Fibroblast of gingiva (primary cell): ENCODE data around the gene FAF1.
"Not testable (repeated sequence)": the region's sequence is repeated elsewhere in the genome, so short reads cannot be mapped to it uniquely, and the experiment has no call there.

Experiments
- DNase-seq: peaks from one replicate; pipeline ENCODE4 v3.0.0-alpha.2; 2011; ENCODE audit warnings: low read depth

The FAF1 gene

DNA sequence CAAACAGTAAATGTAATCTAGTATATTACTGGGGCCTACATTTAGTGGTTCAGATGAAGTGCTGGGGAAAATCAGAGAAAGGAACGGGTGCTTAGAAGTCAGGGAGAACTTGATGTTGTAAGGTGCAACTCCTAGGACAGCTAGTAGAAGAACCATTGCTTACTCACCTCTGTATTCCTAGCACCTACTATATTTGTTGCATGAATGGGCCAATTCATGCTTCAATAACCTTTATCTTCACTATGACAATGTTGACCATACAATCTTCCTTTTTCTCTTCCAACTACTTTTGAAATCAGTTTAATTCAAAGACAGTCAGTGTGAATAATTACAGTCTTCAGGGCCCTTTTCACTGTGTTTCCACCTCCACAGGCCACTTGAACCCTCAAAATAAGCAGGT, 411.8 kb downstream of the FAF1 start:
- no peak for DNase-seq

DNA sequence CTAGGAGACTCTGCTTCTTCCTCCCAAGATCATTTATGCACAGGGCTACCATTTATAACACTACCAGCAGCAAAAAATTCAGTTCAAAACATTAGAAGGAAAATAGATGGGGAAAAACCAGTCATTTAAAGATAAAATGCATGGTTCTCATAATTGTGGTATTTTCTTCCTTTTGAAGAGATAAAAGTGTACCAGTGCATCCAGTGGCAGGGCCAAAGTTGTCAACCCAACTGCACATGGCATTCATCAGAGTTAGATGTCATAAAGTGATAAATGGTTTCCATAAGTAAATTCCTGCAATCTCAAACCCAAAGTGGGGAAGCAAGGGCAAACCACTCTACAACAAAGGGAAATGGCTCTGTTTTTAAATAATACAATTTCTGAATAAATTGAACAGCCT, 417.7 kb downstream of the FAF1 start:
- DNase-seq, result no peak

DNA sequence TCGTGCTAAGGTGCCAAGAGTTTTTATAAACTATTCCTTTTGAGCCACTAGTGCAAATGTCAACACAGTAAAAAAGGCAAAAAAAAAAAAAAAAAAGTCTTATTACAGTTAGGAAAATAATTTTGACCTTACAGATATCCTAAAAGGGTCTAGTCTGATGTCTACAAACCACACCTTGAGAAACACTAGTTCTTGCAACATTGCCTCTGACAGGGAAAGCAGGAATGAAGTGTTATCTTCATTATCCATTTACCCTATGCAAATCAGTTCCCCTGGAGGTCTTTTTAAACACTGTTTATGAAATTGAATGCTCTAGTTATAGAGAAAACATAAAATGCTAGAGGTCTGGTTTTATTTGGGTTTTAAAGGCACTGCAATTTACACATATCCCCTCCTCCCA, 421.6 kb downstream of the FAF1 start:
- DNase-seq, result no peak

- no peak for DNase-seq
Measured at GRCh38 chr1:50531601-50532000, 428.5 kb downstream of the FAF1 start.

GRCh38 chr1:50531027-50531426, 429.0 kb downstream of the FAF1 start:
- no peak for DNase-seq

- DNase-seq, result no peak
Measured at GRCh38 chr1:50529510-50529909, 430.6 kb downstream of the FAF1 start.

- not testable (repeated sequence) for DNase-seq
Measured at GRCh38 chr1:50527987-50528320, 432.1 kb downstream of the FAF1 start.

DNA sequence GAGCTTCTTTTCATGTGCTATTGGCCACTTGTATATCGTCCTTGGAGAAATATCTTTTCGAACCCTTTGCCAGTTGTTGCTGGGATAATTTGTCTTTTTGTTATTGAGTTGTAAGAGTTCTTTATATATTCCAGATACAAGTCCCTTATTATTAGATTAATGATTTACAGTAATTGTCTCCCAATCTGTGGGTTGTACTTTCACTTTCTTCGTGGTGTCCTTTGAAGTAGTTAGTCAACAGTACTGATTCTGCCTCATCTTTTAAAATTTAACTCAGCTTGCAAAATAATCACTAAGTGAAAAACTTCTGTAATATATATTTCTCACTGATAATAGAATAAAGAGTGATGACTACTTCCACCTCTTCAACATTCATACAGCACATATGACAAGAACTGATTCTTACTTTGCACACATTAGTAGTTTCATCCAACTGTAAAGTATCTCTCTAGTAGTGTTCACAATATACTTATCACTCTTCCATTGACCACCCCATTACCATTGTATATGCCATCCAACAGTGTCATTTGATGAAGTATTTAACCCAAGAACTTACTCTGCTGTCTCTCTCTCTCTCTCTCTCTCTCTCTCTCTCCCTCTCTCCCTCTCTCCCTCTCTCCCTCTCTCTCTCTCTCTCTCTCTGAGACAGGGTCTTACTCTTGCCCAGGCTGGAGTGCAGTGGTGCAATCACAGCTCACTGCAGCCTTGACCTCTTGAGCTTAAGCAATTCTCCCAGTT, 432.6 kb downstream of the FAF1 start:
- no peak for DNase-seq

GRCh38 chr1:50526431-50526830, 433.6 kb downstream of the FAF1 start:
- no peak for DNase-seq

DNA sequence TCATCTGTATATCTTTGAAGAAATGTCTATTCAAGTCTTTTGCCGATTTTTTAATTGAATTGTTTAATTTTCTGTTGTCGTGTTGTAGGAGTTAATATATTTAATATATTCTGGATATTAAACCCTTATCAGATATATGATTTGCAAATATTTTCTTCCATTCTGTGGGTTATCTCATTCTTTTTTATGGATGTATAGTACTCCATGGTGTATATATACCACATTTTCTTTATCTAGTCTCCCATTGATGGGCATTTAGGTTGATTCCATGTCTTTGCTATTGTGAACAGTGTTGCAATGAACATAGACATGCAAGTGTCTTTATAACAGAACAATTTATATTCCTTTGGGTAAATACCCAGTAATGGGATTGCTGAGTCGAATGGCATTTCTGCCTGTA, 436.5 kb downstream of the FAF1 start:
- DNase-seq, result no peak

GRCh38 chr1:50522691-50523342, 437.2 kb downstream of the FAF1 start:
- no peak for DNase-seq

- no peak for DNase-seq
Measured at GRCh38 chr1:50521703-50522102, 438.4 kb downstream of the FAF1 start.

- no peak for DNase-seq
Measured at GRCh38 chr1:50517488-50517887, 442.6 kb downstream of the FAF1 start.

DNA sequence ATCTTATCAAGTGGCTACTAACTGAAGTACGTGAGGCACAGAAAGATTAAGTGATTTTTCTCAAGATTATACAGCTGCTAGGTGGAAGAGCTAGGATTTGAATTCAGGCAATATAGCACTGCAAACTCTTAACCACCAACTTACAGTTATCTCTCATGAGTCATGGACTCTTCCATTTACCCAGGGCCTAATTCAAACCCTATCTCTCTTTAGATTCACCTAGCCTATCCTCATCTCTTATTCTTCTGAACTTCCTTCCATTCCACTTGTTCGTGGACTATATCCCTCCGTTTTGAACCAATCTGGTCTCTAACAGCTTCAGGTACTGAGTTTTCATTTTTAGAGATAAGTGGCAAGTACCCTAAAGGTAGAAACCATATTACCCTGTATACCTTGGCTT, 444.0 kb downstream of the FAF1 start:
- no peak for DNase-seq

DNA sequence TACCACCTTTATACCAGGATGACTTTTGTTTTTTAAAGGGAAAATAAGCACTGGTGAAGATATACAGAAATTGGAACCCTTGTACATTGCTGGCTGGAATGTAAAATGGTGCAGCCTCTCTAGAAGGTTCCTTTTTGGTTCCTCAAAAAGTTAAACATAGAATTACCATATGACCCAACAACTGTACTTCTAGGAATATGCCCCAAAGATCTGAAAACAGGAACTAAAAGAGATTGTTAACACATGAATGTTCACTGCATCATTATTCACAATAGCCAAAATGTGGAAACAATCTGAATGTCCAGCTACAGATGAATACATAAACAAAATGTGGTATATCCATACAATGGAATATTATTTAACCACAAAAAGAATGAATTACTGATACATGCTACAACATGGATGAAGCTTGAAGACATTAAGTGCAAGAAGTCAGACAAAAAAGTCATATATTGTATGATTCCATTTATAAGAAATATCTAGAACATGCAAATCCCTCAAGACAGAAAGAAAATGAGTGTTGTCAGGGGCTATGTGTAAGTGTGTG, 452.0 kb downstream of the FAF1 start:
- no peak for DNase-seq

DNA sequence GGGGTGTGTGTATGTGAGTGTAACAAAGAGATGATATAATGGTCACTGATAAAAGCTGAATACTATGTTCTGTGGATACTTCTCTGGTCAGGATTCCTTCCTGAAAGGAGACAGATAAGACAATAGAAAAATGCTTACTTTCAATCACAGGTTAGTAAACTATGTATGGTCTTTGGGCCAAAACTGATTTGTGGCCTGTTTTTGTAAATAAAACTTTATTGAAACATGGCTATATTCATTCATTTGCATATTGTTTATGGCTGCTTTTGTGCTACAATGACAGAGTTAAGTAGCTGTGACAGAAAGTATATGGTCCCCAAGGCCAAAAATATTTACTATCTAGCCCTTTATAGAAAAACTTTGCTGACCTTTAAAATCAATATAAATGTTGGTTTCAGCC, 454.6 kb downstream of the FAF1 start:
- no peak for DNase-seq

DNA sequence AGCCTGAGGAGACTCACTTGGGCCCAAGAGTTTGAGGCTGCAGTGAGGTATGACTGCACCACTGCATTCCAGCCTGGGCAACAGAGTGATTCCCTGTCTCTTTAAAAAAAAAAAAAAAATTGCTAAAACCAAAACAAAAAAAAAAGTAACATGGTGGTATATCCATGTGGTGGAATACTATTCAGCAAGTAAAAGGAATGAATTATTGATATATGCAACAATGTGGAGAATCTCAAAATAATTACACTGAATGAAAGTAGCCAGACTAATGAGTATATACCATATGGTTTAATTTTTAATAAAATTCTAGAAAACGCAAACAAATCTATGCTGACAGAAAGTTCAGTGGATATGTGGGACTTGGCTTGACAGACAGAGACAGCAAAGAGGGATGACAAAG, 456.6 kb downstream of the FAF1 start:
- no peak for DNase-seq

DNA sequence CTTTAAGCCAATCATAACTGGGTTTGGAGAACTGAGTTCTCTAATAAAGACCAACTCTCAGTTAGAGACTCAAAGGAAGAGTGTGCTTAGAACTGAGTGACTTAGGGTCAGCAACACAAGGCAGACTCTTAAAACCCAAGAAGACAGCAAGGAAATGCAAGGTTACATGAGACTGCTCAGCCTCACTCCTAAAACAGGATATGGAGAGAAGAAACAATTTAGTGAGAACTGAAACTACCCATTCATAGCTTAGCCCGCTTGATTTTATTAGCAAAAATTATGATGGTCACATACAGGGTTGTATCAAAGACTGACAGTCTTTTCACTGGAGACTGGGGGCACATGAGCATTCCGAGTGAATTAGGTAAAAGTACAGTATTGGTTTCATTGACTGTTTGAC, 457.9 kb downstream of the FAF1 start:
- DNase-seq, result no peak

DNA sequence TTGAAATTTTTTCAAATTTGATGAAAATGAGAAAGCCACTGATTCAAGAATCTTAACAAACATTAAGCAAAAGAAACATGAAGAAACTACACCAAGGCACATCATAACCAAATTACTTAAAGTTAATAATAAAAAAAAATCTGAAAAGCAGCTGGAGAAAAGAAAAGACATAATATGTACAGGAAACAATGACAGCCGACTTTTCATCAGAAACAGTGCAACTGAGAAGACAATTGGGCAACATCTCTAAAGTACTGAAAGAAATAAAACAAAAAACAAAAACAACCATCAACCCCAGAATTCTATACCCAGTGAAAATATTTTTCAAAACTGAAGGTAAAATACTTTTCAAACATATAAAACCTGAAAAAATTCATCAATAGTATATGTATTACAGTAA, 463.1 kb downstream of the FAF1 start:
- DNase-seq, result no peak

DNA sequence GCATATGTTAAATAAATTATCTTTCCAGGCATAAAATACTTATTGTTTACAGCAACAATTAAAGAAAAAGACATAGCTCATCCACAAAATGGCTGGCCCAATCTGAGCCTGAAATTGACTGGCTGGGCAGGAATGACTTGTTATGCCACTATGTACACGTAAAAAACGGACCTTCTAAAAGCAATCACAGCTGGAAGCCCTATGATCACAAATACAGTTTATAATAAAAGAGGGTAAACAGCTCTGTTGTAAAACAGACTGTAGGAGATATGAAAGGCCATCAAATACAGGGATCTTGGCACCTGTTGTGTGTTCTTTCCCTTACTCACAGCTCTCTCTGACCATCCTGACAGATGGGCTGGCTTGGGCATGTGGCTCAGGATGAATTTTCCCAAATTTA, 466.4 kb downstream of the FAF1 start:
- DNase-seq, result no peak

DNA sequence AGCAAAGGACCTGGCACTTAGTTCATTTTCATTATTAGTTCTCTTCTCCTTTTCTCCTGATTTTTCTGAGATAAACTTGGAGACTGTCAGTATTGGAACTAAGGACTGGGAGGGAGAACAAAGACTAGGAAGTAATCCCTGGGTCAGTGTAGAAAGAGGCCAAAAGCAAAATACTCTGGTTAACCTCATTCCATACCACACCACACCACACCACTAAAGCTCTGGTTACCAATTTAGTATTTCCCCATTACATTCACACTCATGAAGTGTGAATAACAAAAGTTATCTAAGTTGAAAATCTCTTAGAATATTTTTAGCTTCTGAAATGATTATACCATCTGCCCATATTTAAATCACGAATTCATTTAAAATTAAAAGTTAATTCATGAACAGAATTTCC, 467.9 kb downstream of the FAF1 start:
- DNase-seq, result no peak

- DNase-seq, result no peak
Measured at GRCh38 chr1:50491142-50491541, 468.9 kb downstream of the FAF1 start.

DNA sequence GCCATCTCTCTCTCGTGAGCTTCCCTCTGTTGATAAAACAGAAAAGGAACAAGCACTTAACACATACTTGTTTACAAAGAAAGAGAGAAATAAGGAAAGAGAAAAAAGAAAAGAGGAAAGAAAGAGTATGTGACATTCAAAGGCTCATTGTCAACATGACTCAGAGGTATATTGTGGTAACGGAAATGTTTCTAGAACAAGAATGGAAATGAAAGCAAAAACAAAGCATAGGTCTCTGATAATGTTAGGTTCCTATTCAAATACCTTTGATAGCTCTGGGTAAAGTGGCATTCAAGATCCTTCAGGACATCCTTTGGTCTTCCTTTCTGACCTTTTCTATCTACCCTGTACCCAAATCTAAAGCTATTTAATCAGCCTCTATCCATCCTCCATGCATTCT, 469.4 kb downstream of the FAF1 start:
- DNase-seq, result no peak

- DNase-seq, result no peak
Measured at GRCh38 chr1:50488876-50489275, 471.2 kb downstream of the FAF1 start.
